Transverse colon (tissue), 4 donors: Measurements from ENCODE around the gene DHTKD1. TPM values are rescaled to one million over a fixed set of nuclear protein-coding genes. Genes with fewer than 3 reads are reported as not detected.

Source experiments
- DNase-seq: peaks from one replicate; pipeline ENCODE4 v3.0.0-alpha.2; 2019
- H3K27ac ChIP-seq, 4 donors: fragments of 200-600 bp; sonication (generic); 2 replicates each; pipeline ENCODE4 v1.5.1; 2016 to 2018; ENCODE audit warnings: inconsistent platforms in 4 of 4
- H3K27me3 ChIP-seq: fragments of 200-600 bp; sonication (generic); 2 replicates; pipeline ENCODE4 v1.5.1; 2017; ENCODE audit warnings: inconsistent platforms
- H3K36me3 ChIP-seq, 4 donors: fragments of 200-600 bp; sonication (generic); 2 replicates each; pipeline ENCODE4 v1.5.1; 2017 to 2019; ENCODE audit warnings: inconsistent platforms in 4 of 4
- H3K4me1 ChIP-seq, 4 donors: fragments of 200-600 bp; sonication (generic); 2 replicates each; pipeline ENCODE4 v1.5.1; 2017 to 2020; ENCODE audit warnings: inconsistent platforms in 4 of 4
- H3K4me3 ChIP-seq, 4 donors: fragments of 200-600 bp; sonication (generic); 1 replicate in 1 of 4; 2 replicates in 3 of 4; pipeline versions ENCODE4 v1.5.1 to v1.6.1; 2017 to 2019; ENCODE audit warnings: inconsistent platforms in 4 of 4
- H3K9me3 ChIP-seq, 2 donors: fragments of 200-600 bp; sonication (generic); 2 replicates each; pipeline ENCODE4 v1.5.1; 2017 to 2019; ENCODE audit warnings: inconsistent platforms in 2 of 2
- CTCF ChIP-seq, 5 experiments: fragments of 200-600 bp in 3 of 5; fragments of 450-650 bp in 2 of 5; sonication (generic) in 3 of 5; IDR thresholded peaks; 1 replicate in 2 of 5; 2 replicates in 3 of 5; pipeline ENCODE4 v1.5.1; 2016 to 2017; ENCODE audit warnings: antibody characterized with exemption in 5 of 5, inconsistent platforms in 3 of 5, mild to moderate bottlenecking in 2 of 5, moderate library complexity in 1 of 5
- EP300 ChIP-seq: sonication (generic); formaldehyde crosslinking; IDR thresholded peaks from one replicate; pipeline ENCODE4 v1.6.1; 2017; ENCODE audit warnings: antibody characterized with exemption, low read depth
- POLR2A ChIP-seq: fragments of 450-650 bp; IDR thresholded peaks from one replicate; pipeline ENCODE4 v1.6.1; 2016; ENCODE audit warnings: antibody characterized with exemption, mild to moderate bottlenecking, moderate library complexity
- POLR2AphosphoS5 ChIP-seq, 3 donors: sonication (generic); formaldehyde crosslinking; IDR thresholded peaks; one replicate each; pipeline ENCODE4 v1.6.1; 2016; ENCODE audit warnings: antibody characterized with exemption in 3 of 3
- WGBS, 2 donors: methylation state at CpG; one replicate each; pipeline ENCODE4 v1.1.5; 2018; ENCODE audit warnings: low coverage in 1 of 2; 5-methylcytosine and 5-hydroxymethylcytosine counted together
- in situ Hi-C, 4 donors: fragments of 200-750 bp; cut with MboI; loops; one replicate each; pipeline versions ENCODE4 v1.15.0 to v1.15.1; 2017; ENCODE audit warnings: low sequenced_read_pairs in 3 of 4, low pct_ligation_motif_present in 1 of 4, low pct_unique_long_range_greater_than_20kb in 1 of 4
- intact Hi-C: fragments of 100-400 bp; cut with DNase I; formaldehyde crosslinking; loops from one replicate; pipeline ENCODE4 v1.15.1; 2023; ENCODE audit warnings: low total_unique reads
- total RNA-seq, 4 donors: library from RNA; depleted of rRNA; stranded (reverse); fragments of >200 nt; gene quantifications; one replicate each; pipeline ENCODE4 v1.1.0, GENCODE V29; 2016

DHTKD1 gene
- total RNA-seq, result 10 to 100 TPM in 2 of 4 donors, 1 to 10 TPM in 2; 7.0 to 29.5 (median 13.0) TPM

GRCh38 chr10:12068449-12069269, at the start of gene DHTKD1:
Gene DHTKD1 (plus strand): TSS chr10:12068954. CDS start chr10:12069034, 80 bp downstream.
- H3K27me3 ChIP-seq, result no peaks in the 10 kb centered on the region
- no peaks in the 10 kb centered on the region for H3K9me3 ChIP-seq
- TF ChIP-seq POLR2AphosphoS5 (IDR thresholded peaks at IDR 0.05) (peak; percentile 69 to 74 (median 70)), CTCF (IDR thresholded peaks at IDR 0.05) (peak; percentile 46 to 88 (median 52)), POLR2A (peak; percentile 79), EP300 (no peak)
- peak; percentile 99 for DNase-seq
- H3K4me3 ChIP-seq, result peak within 1 kb of the TSS; percentile 68 to 100 (median 97)
- WGBS, 2 donors, result 4 to 11% methylated on average over 8 to 64 of the region's 66 CpGs
- no peaks in the 10 kb centered on the region for H3K36me3 ChIP-seq
- peak within 1 kb of the TSS; percentile 88 to 93 (median 90) for H3K27ac ChIP-seq
- H3K4me1 ChIP-seq, result peaks cover 0 to 13% (median 7%) of the 10 kb centered on the region in 4 donors
- intact Hi-C loops (no loop called here), in situ Hi-C loops (no loop called here)

GRCh38 chr10:12019283-12019971, 49.3 kb upstream of the DHTKD1 start:
- no peak overlapping the region for H3K4me3 ChIP-seq
- no peak for TF ChIP-seq POLR2AphosphoS5 (IDR thresholded peaks at IDR 0.05)
- TF ChIP-seq EP300, result no peak
- TF ChIP-seq POLR2A, result no peak
- TF ChIP-seq CTCF (IDR thresholded peaks at IDR 0.05), result no peak
- H3K27me3 ChIP-seq, result no peaks in the 10 kb centered on the region
- no peaks in the 10 kb centered on the region for H3K9me3 ChIP-seq
- peaks cover 0 to 21% (median 12%) of the 10 kb centered on the region in 4 donors for H3K4me1 ChIP-seq
- DNase-seq, result no peak
- H3K27ac ChIP-seq, result peak overlapping the region in 3 of 4 donors; percentile 21 to 67 (median 33)
- in situ Hi-C loops (no loop called here), intact Hi-C loops (no loop called here)
- no peaks in the 10 kb centered on the region for H3K36me3 ChIP-seq
- 80 to 82% methylated on average over 8 to 9 of the region's 9 CpGs for WGBS, 2 donors

GRCh38 chr10:12020574-12020973, 48.2 kb upstream of the DHTKD1 start:
- Histone ChIP-seq H3K9me3 (no peaks in the 10 kb centered on the region), H3K27ac (no peak overlapping the region), H3K27me3 (no peaks in the 10 kb centered on the region), H3K4me1 (peaks cover 0 to 21% (median 12%) of the 10 kb centered on the region in 4 donors), H3K4me3 (no peak overlapping the region), H3K36me3 (no peaks in the 10 kb centered on the region)
- TF ChIP-seq CTCF (IDR thresholded peaks at IDR 0.05), result no peak
- no peak for TF ChIP-seq POLR2A
- TF ChIP-seq POLR2AphosphoS5 (IDR thresholded peaks at IDR 0.05), result no peak
- no peak for TF ChIP-seq EP300
- WGBS, 2 donors, result 81 to 83% methylated on average over 2 of the region's 2 CpGs
- in situ Hi-C loops, result no loop called here
- no peak for DNase-seq
- intact Hi-C loops, result no loop called here

- no peak for DNase-seq
- H3K27ac ChIP-seq, result peak overlapping the region in 1 of 4 donors; percentile 7
- H3K27me3 ChIP-seq, result no peaks in the 10 kb centered on the region
- intact Hi-C loops (no loop called here), in situ Hi-C loops (no loop called here)
- peaks cover 0 to 21% (median 12%) of the 10 kb centered on the region in 4 donors for H3K4me1 ChIP-seq
- peaks cover 0 to under 1% (median 0%) of the 10 kb centered on the region in 4 donors for H3K36me3 ChIP-seq
- WGBS, 2 donors, result 52 to 58% methylated on average over 1 of the region's 1 CpG
- no peak for TF ChIP-seq EP300
- TF ChIP-seq CTCF (IDR thresholded peaks at IDR 0.05), result no peak
- TF ChIP-seq POLR2AphosphoS5 (IDR thresholded peaks at IDR 0.05), result no peak
- TF ChIP-seq POLR2A, result no peak
- H3K9me3 ChIP-seq, result no peaks in the 10 kb centered on the region
- H3K4me3 ChIP-seq, result no peak overlapping the region
Measured at GRCh38 chr10:12022580-12023257, 46.0 kb upstream of the DHTKD1 start.
